ENCODE results near the gene NAPA.

DNA sequence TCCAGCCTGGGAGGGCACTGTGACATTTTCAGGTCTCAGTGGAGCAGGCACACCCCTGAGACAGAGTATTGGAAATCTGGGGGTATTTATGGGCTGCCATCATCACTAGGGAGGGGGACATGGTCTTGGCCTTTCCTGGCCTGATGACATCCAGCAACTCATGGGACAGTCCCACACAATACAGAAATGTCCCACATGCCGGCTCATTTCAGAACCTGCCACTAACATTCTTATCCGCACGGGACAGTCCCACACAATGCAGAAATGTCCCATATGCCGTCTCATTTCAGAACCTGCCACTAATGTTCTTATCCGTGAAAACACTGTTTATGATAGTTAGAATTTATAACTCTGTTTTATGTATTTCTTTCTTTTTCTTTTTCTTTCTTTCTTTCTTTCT lies 53.0 kb downstream of the NAPA start:
- no peak for TF ChIP-seq POLR2A (IDR thresholded peaks at IDR 0.05; ENCODE audit: low read depth, low read length)
- no peak for TF ChIP-seq SIN3A (IDR thresholded peaks at IDR 0.05; ENCODE audit: low read depth, low read length)
- TF ChIP-seq CREM (IDR thresholded peaks at IDR 0.05; ENCODE audit: low read depth), result no peak
- no peak for TF ChIP-seq HCFC1 (IDR thresholded peaks at IDR 0.05; ENCODE audit: low read length)
- TF ChIP-seq POLR2AphosphoS5 (IDR thresholded peaks at IDR 0.05; ENCODE audit: low read length), result no peak
- no peak for TF ChIP-seq SMC3 (IDR thresholded peaks at IDR 0.05; ENCODE audit: borderline replicate concordance, low read length)

Data from GM12878 (cell line).